Smooth muscle cell (in vitro differentiated cells): ENCODE measurements around the gene INPP5A. TPM values are rescaled to one million over a fixed set of nuclear protein-coding genes. Genes with fewer than 3 reads are reported as not detected.

Source experiments
- DNase-seq: peaks from one replicate; lab custom pipeline; 2025; ENCODE audit not compliant: unreplicated experiment; lab: John Stamatoyannopoulos, UW
- H2AFZ ChIP-seq: fragments of 200-600 bp; sonication (generic); 2 replicates; pipeline ENCODE4 v1.6.0; 2016; ENCODE audit warnings: antibody characterized with exemption, low read depth, mild to moderate bottlenecking
- H3F3A ChIP-seq: fragments of 200-600 bp; sonication (generic); 2 replicates; pipeline ENCODE4 v1.6.0; 2017; ENCODE audit warnings: antibody characterized with exemption, low read depth
- H3K27ac ChIP-seq: fragments of 200-600 bp; sonication (generic); 2 replicates; pipeline ENCODE4 v1.5.1; 2016; ENCODE audit warnings: low read depth, mild to moderate bottlenecking
- H3K27me3 ChIP-seq: fragments of 200-600 bp; sonication (generic); 2 replicates; pipeline ENCODE4 v1.6.1; 2016; ENCODE audit warnings: low read depth, mild to moderate bottlenecking
- H3K36me3 ChIP-seq: fragments of 200-600 bp; sonication (generic); 2 replicates; pipeline ENCODE4 v1.5.1; 2016; ENCODE audit warnings: low read depth
- H3K4me1 ChIP-seq: fragments of 200-600 bp; sonication (generic); 2 replicates; pipeline ENCODE4 v1.5.1; 2016; ENCODE audit warnings: low read depth
- H3K4me2 ChIP-seq: fragments of 200-600 bp; sonication (generic); 2 replicates; pipeline ENCODE4 v1.6.0; 2016; ENCODE audit warnings: mild to moderate bottlenecking
- H3K4me3 ChIP-seq: fragments of 200-600 bp; sonication (generic); 2 replicates; pipeline ENCODE4 v1.5.1; 2016; ENCODE audit warnings: mild to moderate bottlenecking
- H3K79me2 ChIP-seq: fragments of 200-600 bp; sonication (generic); 2 replicates; pipeline ENCODE4 v1.6.0; 2016; ENCODE audit warnings: low read depth, mild to moderate bottlenecking
- H3K9ac ChIP-seq: fragments of 200-600 bp; sonication (generic); 2 replicates; pipeline ENCODE4 v1.6.0; 2016; ENCODE audit warnings: low read depth
- H3K9me3 ChIP-seq: fragments of 200-600 bp; sonication (generic); replicated peaks from 2 replicates; pipeline ENCODE4 v1.5.1; 2016; ENCODE audit warnings: low read depth
- H4K20me1 ChIP-seq: fragments of 200-600 bp; sonication (generic); 2 replicates; pipeline ENCODE4 v1.6.0; 2016; ENCODE audit warnings: low read depth
- CTCF ChIP-seq: fragments of 200-600 bp; sonication (generic); IDR thresholded peaks from 2 replicates; pipeline ENCODE4 v1.5.1; 2017; ENCODE audit warnings: borderline replicate concordance, mild to moderate bottlenecking, antibody characterized with exemption; ENCODE audit not compliant: insufficient read depth, poor library complexity, severe bottlenecking
- WGBS: methylation state at CpG from one replicate; pipeline ENCODE4 v1.1.7; 2016; ENCODE audit warnings: low lambda C conversion rate; 5-methylcytosine and 5-hydroxymethylcytosine counted together
- polyA plus RNA-seq: library from polyadenylated mRNA; unstranded; fragments of >200 nt; fragmentation: Nextera tagmentation; extraction: Ambion mirVana; gene quantifications from 2 replicates; pipeline ENCODE4 v1.2.1, GENCODE V29; 2016
- total RNA-seq: library from RNA; depleted of rRNA; stranded (reverse); fragments of >200 nt; gene quantifications from 2 replicates; pipeline ENCODE4 v1.2.3, GENCODE V29; 2014

INPP5A gene
- total and polyA plus RNA-seq, 2 experiments from 2014 or later, result 48.0 to 55.9 TPM

- no peaks in the 10 kb centered on the region for H3K9me3 ChIP-seq
- no peak for DNase-seq
- 93% methylated on average over 38 of the region's 38 CpGs for WGBS
- TF ChIP-seq CTCF, result no peak
- H3K27me3 ChIP-seq, result no peaks in the 10 kb centered on the region
- H3K4me3 ChIP-seq, result no peak overlapping the region
- no peak overlapping the region for H2AFZ ChIP-seq
- H3K27ac ChIP-seq, result no peak overlapping the region
- H3F3A ChIP-seq, result no peaks in the 10 kb centered on the region
- no peak overlapping the region for H3K9ac ChIP-seq
- H3K4me2 ChIP-seq, result no peak overlapping the region
- H3K4me1 ChIP-seq, result peaks cover 9% of the 10 kb centered on the region
- peaks cover 99% of the 10 kb centered on the region for H4K20me1 ChIP-seq
- H3K36me3 ChIP-seq, result no peaks in the 10 kb centered on the region
- H3K79me2 ChIP-seq, result peaks cover 78% of the 10 kb centered on the region
Observed at GRCh38 chr10:132585732-132586722, 48.4 kb downstream of the INPP5A start.

- no peak overlapping the region for H3K9ac ChIP-seq
- H3K36me3 ChIP-seq, result no peaks in the 10 kb centered on the region
- no peak overlapping the region for H2AFZ ChIP-seq
- H3K4me2 ChIP-seq, result no peak overlapping the region
- peaks cover 99% of the 10 kb centered on the region for H4K20me1 ChIP-seq
- H3K9me3 ChIP-seq, result no peaks in the 10 kb centered on the region
- H3K4me1 ChIP-seq, result peaks cover 16% of the 10 kb centered on the region
- no peaks in the 10 kb centered on the region for H3K27me3 ChIP-seq
- no peak overlapping the region for H3K4me3 ChIP-seq
- DNase-seq, result no peak
- peaks cover 78% of the 10 kb centered on the region for H3K79me2 ChIP-seq
- 94% methylated on average over 22 of the region's 22 CpGs for WGBS
- H3F3A ChIP-seq, result no peaks in the 10 kb centered on the region
- no peak overlapping the region for H3K27ac ChIP-seq
- no peak for TF ChIP-seq CTCF
Observed at GRCh38 chr10:132586739-132587138, 49.2 kb downstream of the INPP5A start.

GRCh38 chr10:132587175-132587574 is 49.6 kb downstream of the INPP5A start:
- Histone ChIP-seq H3K27me3 (no peaks in the 10 kb centered on the region), H3K79me2 (peaks cover 82% of the 10 kb centered on the region), H3F3A (no peaks in the 10 kb centered on the region), H3K36me3 (no peaks in the 10 kb centered on the region), H2AFZ (no peak overlapping the region), H3K9ac (no peak overlapping the region), H3K4me1 (peaks cover 17% of the 10 kb centered on the region), H3K4me3 (no peak overlapping the region), H3K27ac (no peak overlapping the region), H3K9me3 (no peaks in the 10 kb centered on the region), H3K4me2 (no peak overlapping the region), H4K20me1 (peaks cover 99% of the 10 kb centered on the region)
- no peak for TF ChIP-seq CTCF
- DNase-seq, result no peak
- WGBS, result 97% methylated on average over 11 of the region's 11 CpGs
